PC-9 (cell line): ENCODE data around the gene GLRA1. TPM values are rescaled to one million over a fixed set of nuclear protein-coding genes. Genes with fewer than 3 reads are reported as not detected.
A peak's percentile ranks its signal among the peaks of the same experiment; 100 is the strongest.

Source experiments
- BruUV-seq: library from RNA; stranded (reverse); fragments of 400-500 nt; replicated peaks from 2 replicates; lab custom pipeline; 2021; lab: Mats Ljungman, UMichigan
- CTCF ChIA-PET: fragments of 300-600 bp; sonication (Branson Sonifier 250); formaldehyde crosslinking; loops from one replicate; lab custom pipeline; 2022; ENCODE audit warnings: antibody characterized with exemption; lab: Charles Lee
- POLR2A ChIA-PET: fragments of 300-600 bp; sonication (Branson Sonifier 250); formaldehyde crosslinking; loops from one replicate; lab custom pipeline; 2022; ENCODE audit warnings: antibody characterized with exemption; ENCODE audit not compliant: unreplicated experiment; lab: Charles Lee
- DNase-seq, 2 experiments: peaks; one replicate each; pipeline versions ENCODE4 v3.0.0 to v3.0.0-alpha.2; 2015 to 2022; ENCODE audit warnings: mixed read lengths in 1 of 2
- H2AFZ ChIP-seq: fragments of 200-600 bp; sonication (generic); 2 replicates; pipeline ENCODE4 v1.8.1; 2017; ENCODE audit warnings: antibody characterized with exemption
- H3F3A ChIP-seq: fragments of 200-600 bp; sonication (generic); 2 replicates; pipeline ENCODE4 v1.8.1; 2017; ENCODE audit warnings: antibody characterized with exemption, mild to moderate bottlenecking, low read depth; ENCODE audit not compliant: insufficient read depth
- H3K27ac ChIP-seq: fragments of 200-600 bp; sonication (generic); 2 replicates; pipeline ENCODE4 v1.6.1; 2016; ENCODE audit warnings: mixed run types
- H3K27me3 ChIP-seq: fragments of 200-600 bp; sonication (generic); 2 replicates; pipeline ENCODE4 v1.6.1; 2016; ENCODE audit warnings: low read depth, mixed run types; ENCODE audit not compliant: insufficient read depth
- H3K36me3 ChIP-seq: fragments of 200-600 bp; sonication (generic); 2 replicates; pipeline ENCODE4 v1.6.1; 2016; ENCODE audit warnings: low read depth, mixed run types
- H3K4me1 ChIP-seq: fragments of 200-600 bp; sonication (generic); replicated peaks from 2 replicates; pipeline ENCODE4 v1.6.1; 2016; ENCODE audit warnings: mixed run types; ENCODE audit not compliant: insufficient read depth
- H3K4me2 ChIP-seq: fragments of 200-600 bp; sonication (generic); 2 replicates; pipeline ENCODE4 v1.6.1; 2017; ENCODE audit warnings: mixed run types
- H3K4me3 ChIP-seq: fragments of 200-600 bp; sonication (generic); 2 replicates; pipeline ENCODE4 v1.6.1; 2016; ENCODE audit warnings: mixed run types
- H3K79me2 ChIP-seq: fragments of 200-600 bp; sonication (generic); 2 replicates; pipeline ENCODE4 v1.6.1; 2017; ENCODE audit warnings: low read depth, mixed run types
- H3K9me2 ChIP-seq: fragments of 200-600 bp; sonication (generic); 2 replicates; pipeline ENCODE4 v1.8.1; 2017; ENCODE audit warnings: mild to moderate bottlenecking; ENCODE audit not compliant: insufficient read depth
- H3K9me3 ChIP-seq: fragments of 200-600 bp; sonication (generic); 2 replicates; pipeline ENCODE4 v1.8.1; 2016; ENCODE audit warnings: low read depth; ENCODE audit not compliant: insufficient read depth
- H4K20me1 ChIP-seq: fragments of 200-600 bp; sonication (generic); 2 replicates; pipeline ENCODE4 v1.8.1; 2017; ENCODE audit not compliant: insufficient read depth
- EZH2 ChIP-seq: fragments of 200-600 bp; sonication (generic); IDR thresholded peaks from 2 replicates; pipeline ENCODE4 v1.8.0; 2017; ENCODE audit warnings: antibody characterized with exemption, low read depth
- intact Hi-C: fragments of 100-400 bp; cut with micrococcal nuclease; formaldehyde crosslinking; loops from one replicate; pipeline ENCODE4 v1.10.0; 2022; ENCODE audit not compliant: unreplicated experiment
- total RNA-seq: library from RNA; stranded (reverse); gene quantifications from 2 replicates; pipeline ENCODE4 v1.2.3, GENCODE V29; 2021
- TF ChIP-seq, protein P1 (sequence below): fragments of 200-600 bp; sonication (generic); conservative IDR thresholded peaks from 2 replicates; pipeline ENCODE4 v1.6.1; 2017; ENCODE audit warnings: mixed run types, antibody characterized with exemption, mild to moderate bottlenecking, moderate library complexity

The GLRA1 gene
- total RNA-seq, 1 experiment from 2014 or later: not detected

DNA sequence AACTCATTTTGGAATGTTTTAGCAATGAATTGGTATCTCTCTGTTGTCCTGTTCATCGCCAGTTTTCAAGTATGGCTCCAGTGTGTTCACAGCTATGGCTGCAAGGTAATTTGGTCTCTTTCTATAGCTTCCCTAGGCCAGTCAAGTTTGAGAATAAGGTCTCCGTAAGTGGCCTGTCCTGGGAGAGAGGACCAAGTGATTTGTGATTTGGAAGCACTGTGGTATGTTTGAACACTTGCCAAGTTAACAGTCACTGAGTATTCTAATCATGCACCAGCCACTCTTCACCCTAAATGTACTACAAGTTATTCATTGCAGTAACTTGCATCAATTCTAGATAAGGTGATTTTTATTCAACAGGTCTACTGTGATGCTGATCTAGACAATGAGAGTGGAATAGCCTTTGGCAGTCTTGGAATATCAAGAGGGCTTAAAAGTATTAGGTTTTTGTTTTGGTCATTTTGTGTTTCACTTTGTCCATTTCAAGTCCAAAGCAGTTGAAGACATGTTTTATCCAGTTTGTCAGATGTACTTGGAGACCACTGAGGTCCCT is 111.8 kb downstream of the GLRA1 start:
- BruUV-seq: no TSS peak
- Histone ChIP-seq H3K27ac (no peak overlapping the region), H3F3A (peaks cover 47% of the 10 kb centered on the region; the same call in 1 of the 2 replicates), H3K36me3 (peaks cover 59% of the 10 kb centered on the region), H4K20me1 (0 out of 2 replicates have a peak, but pooled peaks cover 3% of the 10 kb centered on the region), H3K79me2 (peaks cover 17% of the 10 kb centered on the region; the same call in 1 of the 2 replicates), H3K27me3 (no peaks in the 10 kb centered on the region), H3K4me1 (no peaks in the 10 kb centered on the region), H3K4me3 (no peak overlapping the region), H3K4me2 (no peak overlapping the region), H3K9me3 (no peaks in the 10 kb centered on the region; the same call in 1 of the 2 replicates), H2AFZ (no peak overlapping the region), H3K9me2 (no peaks in the 10 kb centered on the region)
- DNase-seq: no peak
- POLR2A ChIA-PET: no interaction called here
- CTCF ChIA-PET: no interaction called here
- intact Hi-C loops: no loop called here
- TF ChIP-seq, protein P1, sequence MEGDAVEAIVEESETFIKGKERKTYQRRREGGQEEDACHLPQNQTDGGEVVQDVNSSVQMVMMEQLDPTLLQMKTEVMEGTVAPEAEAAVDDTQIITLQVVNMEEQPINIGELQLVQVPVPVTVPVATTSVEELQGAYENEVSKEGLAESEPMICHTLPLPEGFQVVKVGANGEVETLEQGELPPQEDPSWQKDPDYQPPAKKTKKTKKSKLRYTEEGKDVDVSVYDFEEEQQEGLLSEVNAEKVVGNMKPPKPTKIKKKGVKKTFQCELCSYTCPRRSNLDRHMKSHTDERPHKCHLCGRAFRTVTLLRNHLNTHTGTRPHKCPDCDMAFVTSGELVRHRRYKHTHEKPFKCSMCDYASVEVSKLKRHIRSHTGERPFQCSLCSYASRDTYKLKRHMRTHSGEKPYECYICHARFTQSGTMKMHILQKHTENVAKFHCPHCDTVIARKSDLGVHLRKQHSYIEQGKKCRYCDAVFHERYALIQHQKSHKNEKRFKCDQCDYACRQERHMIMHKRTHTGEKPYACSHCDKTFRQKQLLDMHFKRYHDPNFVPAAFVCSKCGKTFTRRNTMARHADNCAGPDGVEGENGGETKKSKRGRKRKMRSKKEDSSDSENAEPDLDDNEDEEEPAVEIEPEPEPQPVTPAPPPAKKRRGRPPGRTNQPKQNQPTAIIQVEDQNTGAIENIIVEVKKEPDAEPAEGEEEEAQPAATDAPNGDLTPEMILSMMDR: no peak
- TF ChIP-seq EZH2: no peak

DNA sequence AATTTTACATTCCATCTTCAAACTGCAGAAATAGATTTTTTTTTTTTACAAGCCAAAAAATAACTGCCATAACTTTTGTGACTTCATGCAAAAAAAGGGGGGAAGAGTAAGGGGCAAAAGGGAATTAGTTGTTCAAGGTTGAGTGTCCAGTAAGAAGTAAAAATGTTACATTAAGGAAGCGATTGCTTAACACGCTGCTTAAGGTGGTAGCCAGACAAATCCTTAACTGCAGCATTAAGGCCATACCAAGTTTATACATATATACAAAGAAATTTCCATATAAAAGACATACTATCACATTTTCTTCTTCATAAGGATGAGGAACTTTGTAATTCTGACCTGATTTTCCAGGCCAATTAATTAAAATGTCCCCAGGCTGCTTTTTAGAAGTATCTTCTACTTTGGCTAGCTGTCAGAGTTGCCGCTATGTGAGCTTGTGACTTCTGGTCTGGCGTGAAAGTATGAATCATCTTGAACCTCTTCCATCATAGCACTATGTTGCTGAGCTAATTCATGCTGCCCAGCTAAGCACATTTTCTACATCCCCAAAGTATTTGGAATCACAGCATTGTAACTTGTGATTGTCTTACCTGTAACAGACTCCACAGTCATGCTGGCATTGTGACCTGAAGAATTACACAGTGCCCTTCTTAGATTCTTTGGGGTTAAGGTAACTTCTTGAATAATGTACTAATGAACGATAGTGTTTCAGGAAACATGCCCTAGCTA is 112.9 kb downstream of the GLRA1 start:
- Histone ChIP-seq H3K9me2 (no peaks in the 10 kb centered on the region), H2AFZ (no peak overlapping the region), H4K20me1 (0 out of 2 replicates have a peak, but pooled peaks cover 3% of the 10 kb centered on the region), H3F3A (peaks cover 41% of the 10 kb centered on the region; the same call in 1 of the 2 replicates), H3K4me1 (no peaks in the 10 kb centered on the region), H3K27ac (0 out of 2 replicates have a peak overlapping the region, but pooled peaks have one; percentile 5), H3K79me2 (peaks cover 22% of the 10 kb centered on the region; the same call in 1 of the 2 replicates), H3K36me3 (peaks cover 67% of the 10 kb centered on the region), H3K4me2 (no peak overlapping the region), H3K4me3 (no peak overlapping the region), H3K9me3 (no peaks in the 10 kb centered on the region; the same call in 1 of the 2 replicates), H3K27me3 (no peaks in the 10 kb centered on the region)
- no TSS peak for BruUV-seq
- ChIA-PET POLR2A (interaction anchor here (0.7 kb wide), 1 partner anchor 98 kb away, joined by 5 read pairs; no protein-coding TSS in a partner anchor), CTCF (no interaction called here)
- intact Hi-C loops: no loop called here
- no peak for DNase-seq
- TF ChIP-seq, protein P1: no peak
- TF ChIP-seq EZH2: no peak

- Histone ChIP-seq H3K4me3 (no peak overlapping the region), H3K36me3 (peaks cover 76% of the 10 kb centered on the region), H2AFZ (no peak overlapping the region), H3K9me2 (no peaks in the 10 kb centered on the region), H4K20me1 (peaks cover 8% of the 10 kb centered on the region), H3K27me3 (no peaks in the 10 kb centered on the region), H3K27ac (0 out of 2 replicates have a peak overlapping the region, but pooled peaks have one; percentile 5), H3K4me1 (no peaks in the 10 kb centered on the region), H3K9me3 (no peaks in the 10 kb centered on the region; the same call in 1 of the 2 replicates), H3K4me2 (no peak overlapping the region), H3F3A (peaks cover 35% of the 10 kb centered on the region; the same call in 1 of the 2 replicates), H3K79me2 (peaks cover 25% of the 10 kb centered on the region; the same call in 1 of the 2 replicates)
- CTCF ChIA-PET: no interaction called here
- intact Hi-C loops: no loop called here
- no peak for TF ChIP-seq EZH2
- TF ChIP-seq, protein P1: no peak
- no peak for DNase-seq
- POLR2A ChIA-PET: no interaction called here
- BruUV-seq: no TSS peak
Observed at GRCh38 chr5:151810897-151811296, 113.8 kb downstream of the GLRA1 start.
